ENCODE measurements around the gene LRRC10B.
A peak's percentile ranks its signal among the peaks of the same experiment; 100 is the strongest.

LRRC10B gene

GRCh38 chr11:61545341-61545740 lies 36.8 kb downstream of the LRRC10B start:
- peak; percentile 54 for TF ChIP-seq CTCF (conservative IDR thresholded peaks at IDR 0.05; ENCODE audit: control insufficient read depth, insufficient read depth, low read depth, low read length)
- no peak for DNase-seq (ENCODE audit: low read depth)
- no peak overlapping the region for H3K4me3 ChIP-seq (ENCODE audit: control insufficient read depth, low read depth, low read length)

- H3K4me3 ChIP-seq (ENCODE audit: control insufficient read depth, low read depth, low read length): no peak overlapping the region
- TF ChIP-seq CTCF (conservative IDR thresholded peaks at IDR 0.05; ENCODE audit: control insufficient read depth, insufficient read depth, low read depth, low read length): no peak
- no peak for DNase-seq (ENCODE audit: low read depth)
These were observed 37.4 kb downstream of the LRRC10B start for GRCh38 chr11:61545921-61546320.

GRCh38 chr11:61546663-61547062 lies 38.1 kb downstream of the LRRC10B start:
- DNase-seq (ENCODE audit: low read depth): no peak
- no peak overlapping the region for H3K4me3 ChIP-seq (ENCODE audit: control insufficient read depth, low read depth, low read length)
- TF ChIP-seq CTCF (conservative IDR thresholded peaks at IDR 0.05; ENCODE audit: control insufficient read depth, insufficient read depth, low read depth, low read length): no peak

- no peak for TF ChIP-seq CTCF (conservative IDR thresholded peaks at IDR 0.05; ENCODE audit: control insufficient read depth, insufficient read depth, low read depth, low read length)
- no peak for DNase-seq (ENCODE audit: low read depth)
- no peak overlapping the region for H3K4me3 ChIP-seq (ENCODE audit: control insufficient read depth, low read depth, low read length)
These were observed 38.7 kb downstream of the LRRC10B start for GRCh38 chr11:61547246-61547645.

GRCh38 chr11:61549177-61549576 lies 40.6 kb downstream of the LRRC10B start:
- TF ChIP-seq CTCF (conservative IDR thresholded peaks at IDR 0.05; ENCODE audit: control insufficient read depth, insufficient read depth, low read depth, low read length): no peak
- no peak overlapping the region for H3K4me3 ChIP-seq (ENCODE audit: control insufficient read depth, low read depth, low read length)

GRCh38 chr11:61549662-61550568 lies 41.4 kb downstream of the LRRC10B start:
- no peak for TF ChIP-seq CTCF (conservative IDR thresholded peaks at IDR 0.05; ENCODE audit: control insufficient read depth, insufficient read depth, low read depth, low read length)

More at GRCh38 chr11:61549177-61549576, 40.6 kb downstream of the LRRC10B start:
- DNase-seq (ENCODE audit: low read depth): no peak

More at GRCh38 chr11:61549662-61550568, 41.4 kb downstream of the LRRC10B start:
- DNase-seq (ENCODE audit: low read depth): no peak
- H3K4me3 ChIP-seq (ENCODE audit: control insufficient read depth, low read depth, low read length): no peak overlapping the region

Measured in fibroblast of mammary gland (primary cell).